ENCODE results near the gene DUSP12.

DNA sequence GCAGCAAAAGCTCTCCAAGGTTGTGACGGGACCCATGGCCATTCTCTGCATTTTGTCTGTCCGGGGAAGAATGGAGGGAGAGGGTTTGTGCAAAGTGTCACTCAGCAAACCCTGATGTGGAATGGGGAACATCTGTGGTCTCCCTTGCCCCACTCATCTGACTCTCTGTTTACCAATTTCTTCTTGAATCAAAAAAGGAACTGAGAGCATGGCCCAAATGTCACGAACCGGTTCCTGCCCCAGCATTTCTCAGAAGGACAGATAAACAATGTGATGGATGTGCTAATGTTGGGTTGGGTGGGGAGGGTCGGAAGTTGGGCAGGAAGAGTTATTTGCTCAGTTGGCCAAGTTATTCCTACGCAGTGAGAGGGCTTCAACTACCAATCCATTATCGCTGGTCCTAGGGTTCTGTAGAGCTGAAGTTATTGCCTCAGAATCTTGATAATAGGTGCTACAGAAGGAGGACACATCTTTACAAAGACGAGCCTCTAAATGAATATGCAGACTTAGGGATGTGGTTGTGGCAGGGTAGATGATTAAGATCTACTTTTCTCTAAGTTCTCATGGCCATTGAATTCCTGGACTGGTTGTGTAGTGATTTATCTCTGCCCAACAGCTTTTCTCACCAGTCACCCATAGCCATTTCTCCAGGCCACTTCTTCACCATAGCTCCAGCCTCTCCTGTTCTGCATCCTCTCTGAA lies 9.6 kb upstream of the DUSP12 start:
- TF ChIP-seq, protein P1, sequence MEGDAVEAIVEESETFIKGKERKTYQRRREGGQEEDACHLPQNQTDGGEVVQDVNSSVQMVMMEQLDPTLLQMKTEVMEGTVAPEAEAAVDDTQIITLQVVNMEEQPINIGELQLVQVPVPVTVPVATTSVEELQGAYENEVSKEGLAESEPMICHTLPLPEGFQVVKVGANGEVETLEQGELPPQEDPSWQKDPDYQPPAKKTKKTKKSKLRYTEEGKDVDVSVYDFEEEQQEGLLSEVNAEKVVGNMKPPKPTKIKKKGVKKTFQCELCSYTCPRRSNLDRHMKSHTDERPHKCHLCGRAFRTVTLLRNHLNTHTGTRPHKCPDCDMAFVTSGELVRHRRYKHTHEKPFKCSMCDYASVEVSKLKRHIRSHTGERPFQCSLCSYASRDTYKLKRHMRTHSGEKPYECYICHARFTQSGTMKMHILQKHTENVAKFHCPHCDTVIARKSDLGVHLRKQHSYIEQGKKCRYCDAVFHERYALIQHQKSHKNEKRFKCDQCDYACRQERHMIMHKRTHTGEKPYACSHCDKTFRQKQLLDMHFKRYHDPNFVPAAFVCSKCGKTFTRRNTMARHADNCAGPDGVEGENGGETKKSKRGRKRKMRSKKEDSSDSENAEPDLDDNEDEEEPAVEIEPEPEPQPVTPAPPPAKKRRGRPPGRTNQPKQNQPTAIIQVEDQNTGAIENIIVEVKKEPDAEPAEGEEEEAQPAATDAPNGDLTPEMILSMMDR (conservative IDR thresholded peaks at IDR 0.05 in 1 of 2, IDR thresholded peaks at IDR 0.05 in 1 of 2; ENCODE audit: low read depth in 1 of 2, low read length in 2 of 2) = no peak
- TF ChIP-seq EZH2 (IDR thresholded peaks at IDR 0.05; ENCODE audit: low read length, missing control alignments) = no peak
